ENCODE measurements around the gene DTNB. TPM values are rescaled to one million over a fixed set of nuclear protein-coding genes. Genes with fewer than 3 reads are reported as not detected.
"Not testable (repeated sequence)": the region's sequence is repeated elsewhere in the genome, so short reads cannot be mapped to it uniquely, and the experiment has no call there.

Gene DTNB
- total RNA-seq, 1 experiment from 2014 or later, result 12.3 TPM

GRCh38 chr2:25649786-25650185, 23.6 kb downstream of the DTNB start:
- in situ Hi-C loops (cut with HindIII; ENCODE audit: low pct_unique_long_range_greater_than_20kb, low sequenced_read_pairs), result no loop called here
- no peak for DNase-seq (ENCODE audit: low read depth)

GRCh38 chr2:25642298-25642697, 31.1 kb downstream of the DTNB start:
- in situ Hi-C loops (cut with HindIII; ENCODE audit: low pct_unique_long_range_greater_than_20kb, low sequenced_read_pairs), result no loop called here
- DNase-seq (ENCODE audit: low read depth), result no peak

- no peak for DNase-seq (ENCODE audit: low read depth)
- in situ Hi-C loops (cut with HindIII; ENCODE audit: low pct_unique_long_range_greater_than_20kb, low sequenced_read_pairs), result no loop called here
Observed at GRCh38 chr2:25639696-25640095, 33.7 kb downstream of the DTNB start.

- in situ Hi-C loops (cut with HindIII; ENCODE audit: low pct_unique_long_range_greater_than_20kb, low sequenced_read_pairs), result no loop called here
- no peak for DNase-seq (ENCODE audit: low read depth)
Observed at GRCh38 chr2:25639131-25639530, 34.2 kb downstream of the DTNB start.

GRCh38 chr2:25635797-25636196, 37.6 kb downstream of the DTNB start:
- DNase-seq (ENCODE audit: low read depth), result no peak
- in situ Hi-C loops (cut with HindIII; ENCODE audit: low pct_unique_long_range_greater_than_20kb, low sequenced_read_pairs), result no loop called here

DNA sequence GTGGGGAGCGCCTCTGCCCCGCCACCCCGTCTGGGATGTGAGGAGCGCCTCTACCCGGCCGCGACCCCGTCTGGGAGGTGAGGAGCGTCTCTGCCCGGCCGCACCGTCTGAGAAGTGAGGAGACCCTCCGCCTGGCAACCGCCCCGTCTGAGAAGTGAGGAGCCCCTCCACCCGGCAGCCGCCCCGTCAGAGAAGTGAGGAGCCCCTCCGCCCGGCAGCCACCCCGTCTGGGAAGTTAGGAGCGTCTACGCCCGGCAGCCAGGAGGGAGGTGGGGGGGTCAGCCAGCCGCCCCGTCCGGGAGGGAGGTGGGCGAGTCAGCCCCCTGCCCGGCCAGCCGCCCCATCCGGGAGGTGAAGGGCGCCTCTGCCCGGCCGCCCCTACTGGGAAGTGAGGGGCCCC, 39.6 kb downstream of the DTNB start:
- in situ Hi-C loops (cut with HindIII; ENCODE audit: low pct_unique_long_range_greater_than_20kb, low sequenced_read_pairs), result not testable (repeated sequence)

DNA sequence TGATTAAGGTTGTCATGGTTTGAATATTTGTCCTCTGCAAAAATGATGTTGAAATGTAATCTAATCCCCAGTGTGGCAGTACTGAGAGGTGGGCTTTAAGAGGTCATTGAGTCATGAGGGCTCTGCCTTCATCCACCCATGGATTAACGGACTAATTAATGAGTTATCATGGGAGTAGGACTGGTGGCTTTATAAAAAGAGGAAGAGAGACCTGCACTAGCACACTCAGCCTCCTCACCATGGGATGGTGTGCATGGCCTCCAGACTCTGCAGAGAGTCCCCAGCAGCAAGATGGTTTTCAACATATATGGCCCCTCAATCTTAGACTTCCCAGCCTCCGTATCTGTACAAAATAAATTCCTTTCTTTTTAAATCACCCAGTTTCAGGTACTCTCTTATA, 41.0 kb downstream of the DTNB start:
- DNase-seq (ENCODE audit: low read depth), result no peak
- in situ Hi-C loops (cut with HindIII; ENCODE audit: low pct_unique_long_range_greater_than_20kb, low sequenced_read_pairs), result no loop called here

More for the DNA sequence above, 39.6 kb downstream of the DTNB start:
- not testable (repeated sequence) for DNase-seq (ENCODE audit: low read depth)

DNA sequence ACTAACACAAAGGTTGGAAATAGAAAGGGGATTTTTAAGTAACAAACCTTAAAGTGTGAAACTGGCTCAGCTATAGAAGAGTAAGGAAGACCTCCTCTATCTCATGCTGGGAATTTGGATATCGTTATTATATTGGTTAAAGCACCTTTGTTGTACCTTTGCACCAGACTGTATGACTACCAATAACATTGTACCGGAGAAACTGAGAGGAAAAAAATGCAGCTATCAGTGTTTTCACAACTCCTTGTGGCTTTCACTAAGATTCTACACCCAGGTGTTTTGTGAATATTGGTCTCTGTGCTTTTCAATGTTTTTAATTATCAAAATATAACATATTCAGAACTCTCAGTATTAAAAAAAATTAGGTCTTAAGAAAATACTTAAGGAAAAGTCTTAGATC, 48.7 kb downstream of the DTNB start:
- in situ Hi-C loops (cut with HindIII; ENCODE audit: low pct_unique_long_range_greater_than_20kb, low sequenced_read_pairs), result no loop called here
- no peak for DNase-seq (ENCODE audit: low read depth)

DNA sequence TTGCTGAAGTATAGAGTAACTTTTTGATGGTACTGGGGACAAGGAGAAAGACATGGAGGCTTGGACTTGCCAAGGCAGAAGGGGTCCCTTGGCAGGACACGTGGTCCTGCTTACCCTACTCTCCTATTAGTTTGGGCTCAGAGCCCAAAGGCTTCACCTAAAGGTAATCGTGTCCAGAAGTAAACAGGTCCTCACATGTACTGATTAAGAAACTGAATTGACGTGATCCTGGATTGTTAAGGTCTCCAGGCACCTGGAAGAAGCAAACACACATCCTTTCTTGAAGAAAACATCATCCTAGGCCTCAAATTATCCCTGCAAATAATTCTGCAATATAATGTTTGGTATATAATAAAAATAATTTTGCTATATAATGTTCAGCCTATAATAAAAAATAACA, 50.0 kb downstream of the DTNB start:
- in situ Hi-C loops (cut with HindIII; ENCODE audit: low pct_unique_long_range_greater_than_20kb, low sequenced_read_pairs), result no loop called here
- no peak for DNase-seq (ENCODE audit: low read depth)

DNA sequence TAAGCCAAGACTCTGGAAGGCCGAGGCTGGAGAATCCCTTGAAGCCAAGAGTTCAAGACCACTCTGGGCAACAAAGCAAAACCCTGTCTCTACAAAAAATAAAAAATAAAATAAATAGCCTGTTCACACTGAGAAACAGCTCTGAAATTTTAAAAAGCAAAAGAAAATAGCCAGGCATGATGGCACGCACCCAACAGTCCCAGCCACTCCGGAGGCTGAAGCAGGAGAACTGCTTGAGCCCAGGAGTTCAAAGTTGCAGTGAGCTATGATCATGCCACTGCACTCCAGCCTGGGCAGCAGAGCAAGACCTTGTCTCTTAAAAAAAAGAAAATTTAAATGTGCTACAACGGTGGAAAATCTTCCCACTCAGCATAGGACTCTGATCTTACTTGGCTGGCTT, 52.7 kb downstream of the DTNB start:
- in situ Hi-C loops (cut with HindIII; ENCODE audit: low pct_unique_long_range_greater_than_20kb, low sequenced_read_pairs), result no loop called here
- no peak for DNase-seq (ENCODE audit: low read depth)

DNA sequence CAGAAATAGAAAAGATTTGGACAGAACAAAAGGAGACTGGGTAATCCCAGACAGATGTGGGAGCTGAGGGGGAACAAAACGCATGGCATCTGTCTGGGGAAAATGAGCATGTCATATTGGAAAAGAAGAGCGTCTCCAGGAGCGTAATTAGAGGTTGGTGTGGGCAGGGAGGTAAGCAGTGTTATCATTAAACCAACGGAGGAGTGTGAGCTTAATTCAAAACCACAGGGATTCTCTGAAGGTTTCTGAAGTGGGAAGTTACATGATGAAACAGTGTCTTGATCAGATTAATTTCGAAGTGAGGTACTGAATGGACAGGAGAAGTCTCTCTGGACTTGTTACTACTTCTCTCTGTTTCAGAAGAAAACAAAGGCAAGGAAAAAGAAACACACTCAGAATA, 53.3 kb downstream of the DTNB start:
- in situ Hi-C loops (cut with HindIII; ENCODE audit: low pct_unique_long_range_greater_than_20kb, low sequenced_read_pairs), result no loop called here
- peak; percentile 54 for DNase-seq (ENCODE audit: low read depth)

- in situ Hi-C loops (cut with HindIII; ENCODE audit: low pct_unique_long_range_greater_than_20kb, low sequenced_read_pairs), result no loop called here
- no peak for DNase-seq (ENCODE audit: low read depth)
Observed at GRCh38 chr2:25619185-25619584, 54.2 kb downstream of the DTNB start.

GRCh38 chr2:25618676-25619075, 54.7 kb downstream of the DTNB start:
- DNase-seq (ENCODE audit: low read depth), result peak; percentile 88
- in situ Hi-C loops (cut with HindIII; ENCODE audit: low pct_unique_long_range_greater_than_20kb, low sequenced_read_pairs), result no loop called here

- in situ Hi-C loops (cut with HindIII; ENCODE audit: low pct_unique_long_range_greater_than_20kb, low sequenced_read_pairs), result no loop called here
Observed at GRCh38 chr2:25617948-25618646, 55.3 kb downstream of the DTNB start.

DNA sequence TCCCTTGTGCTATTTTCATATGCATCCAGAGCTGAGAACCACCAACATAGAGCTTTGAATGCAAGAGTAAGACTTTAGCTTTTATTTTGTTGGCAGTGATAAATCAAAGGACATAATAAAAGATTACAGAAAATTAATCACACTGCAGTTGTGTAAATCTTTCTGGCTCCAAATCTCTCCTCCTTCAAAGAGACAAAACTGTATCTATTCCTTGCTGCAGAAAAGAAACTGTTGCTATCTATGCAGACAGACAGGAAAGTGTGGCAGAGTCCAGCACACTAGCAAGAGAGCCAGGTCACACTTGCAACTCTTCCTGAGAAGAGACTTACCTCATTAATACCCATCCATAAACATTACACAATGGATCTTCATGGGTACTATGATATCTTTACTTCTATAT, 57.5 kb downstream of the DTNB start:
- in situ Hi-C loops (cut with HindIII; ENCODE audit: low pct_unique_long_range_greater_than_20kb, low sequenced_read_pairs), result no loop called here
- DNase-seq (ENCODE audit: low read depth), result no peak

More at GRCh38 chr2:25617948-25618646, 55.3 kb downstream of the DTNB start:
- DNase-seq (ENCODE audit: low read depth), result peak; percentile 85

DNA sequence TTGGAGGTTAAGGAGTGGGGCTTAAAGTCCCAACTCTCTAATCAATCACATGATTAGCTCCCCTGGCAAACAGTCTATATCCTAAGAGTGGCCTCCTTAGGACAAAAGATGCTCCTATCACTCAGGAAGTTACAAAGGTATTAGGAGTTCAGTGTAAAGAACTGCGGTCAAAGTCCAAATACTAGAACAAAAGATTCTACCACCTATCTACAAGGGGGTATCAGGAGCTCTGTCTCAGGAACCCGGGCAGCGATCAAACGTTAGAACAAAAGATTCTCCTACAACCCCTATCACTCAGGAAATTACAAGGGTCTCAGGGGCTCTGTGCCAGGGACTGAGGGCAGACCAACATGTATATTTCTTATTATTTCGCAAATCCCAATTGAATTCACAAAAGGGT, 58.0 kb downstream of the DTNB start:
- in situ Hi-C loops (cut with HindIII; ENCODE audit: low pct_unique_long_range_greater_than_20kb, low sequenced_read_pairs), result no loop called here

DNA sequence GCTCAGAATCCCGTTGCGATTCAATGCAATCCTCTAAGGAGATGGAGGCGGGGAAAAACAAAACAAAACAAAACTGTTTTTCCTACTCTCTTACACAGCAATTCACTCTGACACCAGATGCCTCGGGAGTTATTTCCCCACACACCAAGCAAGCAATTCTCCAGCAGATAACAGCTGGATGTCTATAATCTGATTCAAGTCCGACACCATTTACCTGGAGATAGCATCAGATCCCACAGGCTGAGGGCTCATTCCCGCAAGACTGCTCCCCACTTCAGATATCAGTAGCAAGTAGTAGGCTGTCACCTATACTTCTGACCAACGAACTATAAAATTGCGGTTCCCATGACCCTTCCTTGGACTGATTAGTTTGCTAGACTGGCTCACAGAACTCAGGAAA, 58.7 kb downstream of the DTNB start:
- in situ Hi-C loops (cut with HindIII; ENCODE audit: low pct_unique_long_range_greater_than_20kb, low sequenced_read_pairs), result no loop called here
- no peak for DNase-seq (ENCODE audit: low read depth)

More for the DNA sequence above, 58.0 kb downstream of the DTNB start:
- no peak for DNase-seq (ENCODE audit: low read depth)

GRCh38 chr2:25608718-25609117, 64.7 kb downstream of the DTNB start:
- in situ Hi-C loops (cut with HindIII; ENCODE audit: low pct_unique_long_range_greater_than_20kb, low sequenced_read_pairs), result no loop called here
- DNase-seq (ENCODE audit: low read depth), result peak; percentile 29

DNA sequence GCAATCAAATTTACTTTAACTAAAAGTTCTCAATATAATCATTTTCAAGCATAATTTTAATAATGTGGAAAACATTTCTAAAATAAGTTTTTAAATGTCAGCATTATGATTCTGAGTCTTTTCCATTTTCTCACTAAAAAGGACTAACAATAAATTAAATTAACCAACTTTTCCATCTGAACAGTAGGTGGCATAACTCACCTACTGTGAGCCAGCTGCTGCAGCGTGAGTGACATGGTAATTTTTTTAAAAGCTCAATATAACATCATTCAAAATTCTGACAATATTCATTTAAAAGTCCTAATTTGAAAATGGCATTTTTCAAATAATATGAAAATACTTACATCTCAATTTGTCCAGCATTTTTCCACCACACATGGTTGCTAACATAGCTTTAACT, 66.5 kb downstream of the DTNB start:
- in situ Hi-C loops (cut with HindIII; ENCODE audit: low pct_unique_long_range_greater_than_20kb, low sequenced_read_pairs), result no loop called here
- DNase-seq (ENCODE audit: low read depth), result peak; percentile 40

DNA sequence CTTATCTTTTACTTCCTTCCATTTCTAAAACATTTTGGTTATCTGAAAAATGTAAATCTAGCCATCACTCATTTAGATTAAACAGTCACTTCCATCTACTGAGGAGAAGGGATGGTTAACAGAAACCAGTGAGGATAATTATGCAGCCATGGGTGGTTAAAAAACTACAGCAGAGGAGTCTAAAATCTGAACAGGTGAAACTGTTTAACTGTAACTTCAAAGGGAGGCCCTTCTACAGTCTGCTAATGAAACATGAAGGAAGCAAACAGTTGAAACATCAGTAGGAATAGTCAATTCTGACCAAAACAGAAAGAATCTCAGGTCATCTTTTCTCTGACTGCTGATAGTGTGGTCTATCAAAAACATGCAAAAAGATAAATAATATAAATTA, 71.0 kb downstream of the DTNB start:
- in situ Hi-C loops (cut with HindIII; ENCODE audit: low pct_unique_long_range_greater_than_20kb, low sequenced_read_pairs), result no loop called here
- no peak for DNase-seq (ENCODE audit: low read depth)
